ENCODE results near the gene BST2.
"Not testable (repeated sequence)": the region's sequence is repeated elsewhere in the genome, so short reads cannot be mapped to it uniquely, and the experiment has no call there.

BST2 gene

DNA sequence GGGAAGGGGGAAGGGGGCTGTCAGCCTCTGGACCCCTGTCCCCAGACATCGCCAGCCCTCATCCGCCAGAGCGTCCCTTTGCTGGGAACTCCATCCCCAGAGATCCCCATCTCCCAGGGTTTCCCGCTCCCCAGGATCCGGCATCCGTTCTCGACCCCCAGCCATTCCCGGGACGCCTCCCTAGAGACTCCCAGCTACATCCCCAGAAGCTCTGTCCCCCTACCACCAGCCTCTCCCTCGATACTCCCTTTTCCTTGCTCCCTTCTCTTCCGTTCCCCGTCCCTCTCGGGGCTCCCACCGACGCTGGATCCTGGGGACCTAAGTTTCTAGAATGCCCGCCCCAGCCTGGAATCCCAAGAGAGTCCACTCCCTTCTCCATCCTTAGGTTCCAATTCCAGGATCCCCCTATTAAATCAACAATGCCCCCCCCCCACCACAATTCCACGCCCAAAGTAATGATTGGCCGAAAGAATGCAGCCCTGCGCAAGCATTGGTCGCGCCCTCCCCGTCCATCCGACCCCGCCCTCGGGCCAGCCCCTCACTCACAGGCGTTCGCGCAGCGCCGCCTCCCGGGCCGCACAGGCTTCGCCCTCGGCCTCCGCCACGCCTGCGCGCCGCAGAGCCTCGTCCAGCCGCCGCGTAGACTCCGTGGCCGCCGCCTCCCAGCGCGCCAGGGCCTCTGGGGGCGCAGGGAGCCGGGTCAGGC, 14.6 kb downstream of the BST2 start:
- H3K4me1 ChIP-seq (ENCODE audit: insufficient read depth, low read length) = peaks cover 8% of the 10 kb centered on the region
- H3K9me3 ChIP-seq (ENCODE audit: low read length) = peaks cover 1% of the 10 kb centered on the region
- H3K36me3 ChIP-seq (ENCODE audit: insufficient read depth, low read length) = no peaks in the 10 kb centered on the region
- peak overlapping the region; percentile 55 for H2AFZ ChIP-seq (ENCODE audit: low read depth, low read length)
- peak overlapping the region; percentile 48 for H3K4me3 ChIP-seq (ENCODE audit: low read length)
- no peaks in the 10 kb centered on the region for H3K27me3 ChIP-seq (ENCODE audit: insufficient read depth, low read length)

DNA sequence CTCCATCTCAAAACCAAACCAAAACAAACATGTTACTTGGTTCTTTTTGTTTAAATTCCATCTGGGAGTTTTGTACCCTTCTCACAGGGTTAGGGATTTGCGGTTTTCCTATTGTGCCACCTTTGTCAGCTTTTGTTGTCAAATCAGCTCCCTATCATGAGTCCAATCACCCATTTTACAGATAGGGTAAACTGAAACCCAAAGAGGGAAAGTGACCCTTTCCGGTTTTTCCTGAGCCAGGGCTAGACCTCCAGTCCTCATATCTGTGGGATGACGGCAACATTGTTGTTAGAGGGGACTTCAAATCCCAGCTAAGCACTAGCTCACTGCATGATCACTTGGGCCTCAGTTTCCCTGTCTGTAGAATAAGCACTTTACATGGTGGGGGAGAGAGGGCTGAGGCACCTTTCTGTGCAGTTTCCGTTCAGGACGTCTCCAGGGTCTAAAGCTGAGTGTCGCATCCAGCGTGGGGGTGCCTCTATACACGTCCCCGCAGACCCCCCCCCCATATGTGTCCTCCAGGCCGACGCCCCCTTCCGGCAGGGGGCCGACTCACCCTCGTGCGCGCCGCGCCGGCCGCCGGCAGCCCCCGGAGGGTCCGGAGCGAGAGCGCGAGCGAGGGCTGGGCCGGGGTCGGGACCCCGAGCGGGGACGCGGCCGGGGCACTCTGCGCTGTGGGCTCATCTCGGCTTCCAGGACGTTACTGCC, 15.3 kb downstream of the BST2 start:
- Histone ChIP-seq H3K9me3 (ENCODE audit: low read length) (peaks cover 1% of the 10 kb centered on the region), H2AFZ (ENCODE audit: low read depth, low read length) (peak overlapping the region; percentile 55), H3K36me3 (ENCODE audit: insufficient read depth, low read length) (no peaks in the 10 kb centered on the region), H3K27me3 (ENCODE audit: insufficient read depth, low read length) (no peaks in the 10 kb centered on the region), H3K4me3 (ENCODE audit: low read length) (peak overlapping the region; percentile 41), H3K4me1 (ENCODE audit: insufficient read depth, low read length) (peaks cover 8% of the 10 kb centered on the region)

DNA sequence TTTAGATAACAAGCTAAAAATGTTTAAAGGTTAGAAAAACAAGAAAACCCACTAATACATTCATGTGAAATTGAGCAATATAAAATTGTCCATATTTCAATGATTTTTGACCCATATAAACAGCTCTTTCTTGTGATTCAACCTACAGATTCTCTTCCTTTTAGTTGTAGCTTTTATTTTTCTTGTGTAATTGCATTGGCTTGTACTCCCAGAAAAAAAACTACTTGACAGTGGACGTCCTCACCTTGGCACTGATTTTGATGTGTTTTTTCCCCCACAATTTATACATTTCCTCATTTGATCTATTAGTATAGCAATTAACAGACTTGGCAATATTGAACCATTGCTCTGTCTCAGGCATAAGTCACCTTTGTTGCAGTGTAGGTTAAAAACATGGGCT, 16.1 kb downstream of the BST2 start:
- Histone ChIP-seq H2AFZ (ENCODE audit: low read depth, low read length) (no peak overlapping the region), H3K27me3 (ENCODE audit: insufficient read depth, low read length) (no peaks in the 10 kb centered on the region), H3K36me3 (ENCODE audit: insufficient read depth, low read length) (no peaks in the 10 kb centered on the region), H3K4me3 (ENCODE audit: low read length) (no peak overlapping the region), H3K4me1 (ENCODE audit: insufficient read depth, low read length) (peaks cover 8% of the 10 kb centered on the region), H3K9me3 (ENCODE audit: low read length) (peaks cover 1% of the 10 kb centered on the region)

DNA sequence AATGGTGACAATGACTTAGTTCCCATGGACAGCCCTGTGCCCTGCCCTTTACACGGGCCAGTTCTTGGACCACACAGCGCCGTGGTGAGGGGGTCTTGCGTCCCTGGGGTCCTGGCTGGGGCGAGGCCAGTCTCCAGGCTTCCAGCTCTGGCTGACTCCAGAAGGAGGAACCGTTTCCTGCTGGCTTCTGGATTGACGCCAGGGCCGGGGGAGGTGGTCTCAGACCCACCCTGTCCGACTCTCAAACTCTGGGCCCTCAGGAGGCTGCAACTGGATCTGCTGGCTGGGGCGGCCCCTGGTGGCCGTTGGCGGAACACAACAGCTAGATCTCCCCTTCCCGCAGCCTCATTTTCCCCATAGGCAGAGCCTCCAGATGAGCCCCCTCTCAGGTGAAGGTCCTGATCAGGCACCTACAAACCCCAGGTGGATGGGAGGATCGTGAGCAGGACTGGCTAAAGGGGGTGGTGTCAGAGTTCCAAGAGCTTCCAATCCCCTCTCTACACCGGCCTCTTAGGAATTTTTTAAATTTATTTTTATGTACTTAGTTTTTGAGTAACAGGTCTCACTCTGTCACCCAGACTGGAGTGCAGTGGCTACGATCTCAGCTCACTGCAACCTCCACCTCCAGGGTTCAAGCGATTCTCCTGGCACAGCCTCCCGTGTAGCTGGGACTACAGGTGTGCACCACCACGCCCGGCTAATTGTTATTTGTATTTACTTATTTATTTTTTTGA, 19.4 kb downstream of the BST2 start:
- Histone ChIP-seq H3K36me3 (ENCODE audit: insufficient read depth, low read length) (no peaks in the 10 kb centered on the region), H3K4me3 (ENCODE audit: low read length) (no peak overlapping the region), H2AFZ (ENCODE audit: low read depth, low read length) (no peak overlapping the region), H3K9me3 (ENCODE audit: low read length) (peaks cover 1% of the 10 kb centered on the region), H3K4me1 (ENCODE audit: insufficient read depth, low read length) (peaks cover 3% of the 10 kb centered on the region), H3K27me3 (ENCODE audit: insufficient read depth, low read length) (no peaks in the 10 kb centered on the region)

DNA sequence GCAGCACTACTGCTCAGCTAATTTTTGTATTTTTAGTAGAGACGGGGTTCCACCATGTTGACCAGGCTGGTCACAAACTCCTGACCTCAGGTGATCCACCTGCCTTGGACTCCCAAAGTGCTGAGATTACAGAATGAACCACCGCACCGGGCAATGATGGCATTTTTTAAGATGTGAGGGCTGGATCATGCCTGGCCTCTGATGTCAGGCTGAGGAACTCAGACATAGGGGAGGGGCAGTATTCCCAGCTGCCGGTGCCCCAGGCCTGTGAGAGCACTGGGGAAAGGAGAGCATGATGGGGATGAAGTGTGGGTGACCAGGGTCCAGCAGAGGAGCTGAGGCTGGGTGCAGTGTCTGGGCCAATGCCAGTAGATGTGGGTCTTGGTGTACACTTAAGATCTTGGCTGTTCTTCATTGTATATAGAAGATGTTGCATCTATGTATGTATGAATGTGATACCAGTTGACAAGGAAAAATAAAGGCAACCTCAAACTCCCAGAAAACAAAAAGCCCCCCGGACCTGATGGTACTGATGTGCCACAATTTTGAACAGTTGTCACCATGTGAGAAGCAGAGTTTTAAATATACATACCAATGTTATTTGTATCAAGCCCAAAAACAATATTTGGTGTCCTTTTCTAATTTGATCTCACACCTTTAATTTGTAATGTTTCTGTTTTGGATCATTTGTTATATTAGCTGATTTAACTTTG, 24.8 kb downstream of the BST2 start:
- no peaks in the 10 kb centered on the region for H3K9me3 ChIP-seq (ENCODE audit: low read length)
- H3K4me1 ChIP-seq (ENCODE audit: insufficient read depth, low read length) = no peaks in the 10 kb centered on the region
- no peak overlapping the region for H3K4me3 ChIP-seq (ENCODE audit: low read length)
- no peak overlapping the region for H2AFZ ChIP-seq (ENCODE audit: low read depth, low read length)
- no peaks in the 10 kb centered on the region for H3K27me3 ChIP-seq (ENCODE audit: insufficient read depth, low read length)
- no peaks in the 10 kb centered on the region for H3K36me3 ChIP-seq (ENCODE audit: insufficient read depth, low read length)

DNA sequence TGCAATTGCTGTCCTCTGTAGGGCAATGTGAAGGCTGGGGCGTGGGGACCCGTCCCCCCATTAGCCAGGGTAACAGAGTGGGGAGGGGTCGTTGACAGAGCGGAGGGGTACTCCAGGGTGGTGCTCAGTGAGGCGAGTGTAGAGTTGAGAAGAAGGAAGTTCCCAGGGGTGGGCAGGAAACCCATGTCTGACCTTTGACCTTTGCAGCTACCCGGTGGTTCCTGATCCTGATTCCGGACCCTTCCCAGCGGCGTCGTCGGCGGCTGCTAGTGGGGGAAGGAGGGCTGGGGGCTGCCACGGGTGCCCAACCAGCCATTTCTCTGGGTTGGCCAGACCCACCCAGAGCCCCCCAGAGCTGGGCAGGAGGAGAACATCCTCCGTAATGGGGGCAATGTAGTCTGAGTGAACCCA, 26.2 kb downstream of the BST2 start:
- Histone ChIP-seq H3K4me3 (ENCODE audit: low read length) (no peak overlapping the region), H3K4me1 (ENCODE audit: insufficient read depth, low read length) (no peaks in the 10 kb centered on the region), H2AFZ (ENCODE audit: low read depth, low read length) (no peak overlapping the region), H3K9me3 (ENCODE audit: low read length) (no peaks in the 10 kb centered on the region), H3K36me3 (ENCODE audit: insufficient read depth, low read length) (no peaks in the 10 kb centered on the region), H3K27me3 (ENCODE audit: insufficient read depth, low read length) (no peaks in the 10 kb centered on the region)

DNA sequence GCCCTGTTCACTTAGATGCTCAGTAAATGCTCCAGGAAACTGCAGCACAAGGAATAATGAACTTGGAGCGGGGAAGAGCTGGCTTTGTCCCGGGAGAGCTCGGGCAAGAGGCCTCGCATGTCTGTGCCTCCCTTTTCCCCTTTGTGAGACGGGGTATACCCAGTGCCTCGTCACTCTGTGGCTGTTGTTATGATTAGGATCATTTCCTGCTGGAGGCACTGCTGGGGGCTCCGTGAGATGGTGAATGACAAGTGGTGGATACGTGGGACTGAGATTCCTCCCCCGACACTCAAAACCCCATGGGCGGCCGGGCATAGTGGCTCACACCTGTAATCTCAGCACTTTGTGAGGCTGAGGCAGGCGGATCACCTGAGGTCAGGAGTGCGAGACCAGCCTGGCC, 27.2 kb downstream of the BST2 start:
- Histone ChIP-seq H3K36me3 (ENCODE audit: insufficient read depth, low read length) (no peaks in the 10 kb centered on the region), H3K4me3 (ENCODE audit: low read length) (no peak overlapping the region), H3K9me3 (ENCODE audit: low read length) (no peaks in the 10 kb centered on the region), H2AFZ (ENCODE audit: low read depth, low read length) (no peak overlapping the region), H3K27me3 (ENCODE audit: insufficient read depth, low read length) (no peaks in the 10 kb centered on the region), H3K4me1 (ENCODE audit: insufficient read depth, low read length) (no peaks in the 10 kb centered on the region)

DNA sequence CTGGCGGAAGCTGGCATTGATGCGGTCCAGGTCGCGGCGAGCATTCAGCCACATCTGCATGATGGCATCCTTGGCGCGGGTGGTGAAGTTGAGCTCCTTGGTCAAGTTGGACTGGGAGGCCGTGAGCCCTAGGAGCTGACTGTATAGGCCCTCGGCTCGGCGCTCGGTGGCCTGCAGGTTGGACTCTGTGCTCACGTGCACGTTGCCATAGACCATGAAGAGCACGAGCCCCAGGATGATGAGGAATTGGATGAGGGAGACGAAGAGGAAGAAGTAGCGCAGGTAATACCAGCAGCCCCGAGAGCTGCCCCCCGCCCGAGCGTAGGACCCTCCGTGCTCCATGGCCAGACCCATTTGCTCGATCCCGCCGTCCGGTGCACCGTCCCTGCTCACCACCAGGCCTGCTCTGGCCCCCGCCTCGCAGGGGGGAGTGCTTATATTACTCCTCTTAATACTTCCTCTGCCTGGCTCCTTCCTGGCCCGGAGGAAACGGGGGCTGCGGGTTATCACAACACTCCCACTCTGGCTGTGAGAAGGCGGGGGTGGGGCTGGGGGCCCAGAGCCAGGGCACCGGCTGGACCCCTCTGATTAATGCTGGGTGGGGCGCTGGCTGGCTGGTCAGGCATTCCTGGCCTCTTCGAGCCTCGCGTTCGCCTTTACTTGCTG, 28.4 kb downstream of the BST2 start, which contains the start of gene PLVAP:
TSS of gene PLVAP (minus strand) at position 408 of the 666 bp plus-strand sequence. CDS start at position 354, 54 bp downstream.
- Histone ChIP-seq H3K4me1 (ENCODE audit: insufficient read depth, low read length) (no peaks in the 10 kb centered on the region), H3K4me3 (ENCODE audit: low read length) (no peak within 1 kb of the TSS), H2AFZ (ENCODE audit: low read depth, low read length) (no peak within 1 kb of the TSS), H3K36me3 (ENCODE audit: insufficient read depth, low read length) (no peaks in the 10 kb centered on the region), H3K9me3 (ENCODE audit: low read length) (no peaks in the 10 kb centered on the region), H3K27me3 (ENCODE audit: insufficient read depth, low read length) (no peaks in the 10 kb centered on the region)

DNA sequence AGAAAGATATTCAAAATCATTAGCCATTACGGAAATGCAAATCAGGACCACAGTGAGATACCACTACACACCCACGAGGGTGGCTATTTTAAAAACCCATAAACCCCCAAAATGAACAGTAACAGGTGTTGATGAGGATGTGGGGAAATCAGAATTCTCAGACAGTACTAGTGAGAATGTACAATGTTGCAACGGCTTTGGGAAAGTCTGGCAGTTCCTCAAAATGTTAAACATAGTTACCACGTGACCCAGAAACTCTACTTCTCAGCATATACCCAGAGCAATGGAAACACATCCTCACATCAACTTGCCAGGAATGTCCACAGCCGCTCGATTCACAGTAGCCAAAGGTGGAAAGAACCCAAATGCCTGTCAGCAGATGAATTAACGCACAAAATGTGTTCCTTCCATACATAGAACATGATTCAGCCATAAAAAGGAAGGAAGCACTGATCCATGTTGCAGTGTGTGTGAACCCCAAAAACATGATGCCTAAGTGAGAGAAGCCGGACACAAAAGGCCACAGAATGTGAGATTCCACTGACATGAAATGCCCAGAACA, 35.3 kb downstream of the BST2 start:
- H3K4me1 ChIP-seq (ENCODE audit: insufficient read depth, low read length) = no peaks in the 10 kb centered on the region
- no peaks in the 10 kb centered on the region for H3K9me3 ChIP-seq (ENCODE audit: low read length)
- no peaks in the 10 kb centered on the region for H3K27me3 ChIP-seq (ENCODE audit: insufficient read depth, low read length)
- H2AFZ ChIP-seq (ENCODE audit: low read depth, low read length) = no peak overlapping the region
- H3K36me3 ChIP-seq (ENCODE audit: insufficient read depth, low read length) = no peaks in the 10 kb centered on the region
- no peak overlapping the region for H3K4me3 ChIP-seq (ENCODE audit: low read length)

DNA sequence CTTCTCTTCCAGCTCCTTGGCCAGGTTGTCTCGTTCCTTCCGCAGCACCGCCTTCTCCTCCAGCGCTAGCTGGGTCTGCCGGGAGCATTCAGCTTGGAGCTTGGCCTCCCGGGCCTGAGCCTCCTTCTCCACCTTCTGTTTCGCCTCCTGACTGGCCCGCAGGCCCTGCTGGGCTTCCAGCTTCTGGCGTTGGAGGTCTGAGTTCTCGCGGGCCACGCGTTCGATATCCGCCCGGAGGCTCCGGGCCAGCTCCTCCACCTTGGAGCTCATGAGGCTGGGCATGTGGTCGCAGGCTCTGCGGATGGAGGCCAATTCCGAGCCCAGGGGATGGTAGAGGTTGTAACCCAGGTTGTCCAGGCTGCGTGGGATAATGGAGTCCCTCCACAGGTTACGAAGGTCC, 40.1 kb downstream of the BST2 start:
- no peaks in the 10 kb centered on the region for H3K36me3 ChIP-seq (ENCODE audit: insufficient read depth, low read length)
- no peaks in the 10 kb centered on the region for H3K9me3 ChIP-seq (ENCODE audit: low read length)
- no peak overlapping the region for H2AFZ ChIP-seq (ENCODE audit: low read depth, low read length)
- no peaks in the 10 kb centered on the region for H3K27me3 ChIP-seq (ENCODE audit: insufficient read depth, low read length)
- no peak overlapping the region for H3K4me3 ChIP-seq (ENCODE audit: low read length)
- no peaks in the 10 kb centered on the region for H3K4me1 ChIP-seq (ENCODE audit: insufficient read depth, low read length)

DNA sequence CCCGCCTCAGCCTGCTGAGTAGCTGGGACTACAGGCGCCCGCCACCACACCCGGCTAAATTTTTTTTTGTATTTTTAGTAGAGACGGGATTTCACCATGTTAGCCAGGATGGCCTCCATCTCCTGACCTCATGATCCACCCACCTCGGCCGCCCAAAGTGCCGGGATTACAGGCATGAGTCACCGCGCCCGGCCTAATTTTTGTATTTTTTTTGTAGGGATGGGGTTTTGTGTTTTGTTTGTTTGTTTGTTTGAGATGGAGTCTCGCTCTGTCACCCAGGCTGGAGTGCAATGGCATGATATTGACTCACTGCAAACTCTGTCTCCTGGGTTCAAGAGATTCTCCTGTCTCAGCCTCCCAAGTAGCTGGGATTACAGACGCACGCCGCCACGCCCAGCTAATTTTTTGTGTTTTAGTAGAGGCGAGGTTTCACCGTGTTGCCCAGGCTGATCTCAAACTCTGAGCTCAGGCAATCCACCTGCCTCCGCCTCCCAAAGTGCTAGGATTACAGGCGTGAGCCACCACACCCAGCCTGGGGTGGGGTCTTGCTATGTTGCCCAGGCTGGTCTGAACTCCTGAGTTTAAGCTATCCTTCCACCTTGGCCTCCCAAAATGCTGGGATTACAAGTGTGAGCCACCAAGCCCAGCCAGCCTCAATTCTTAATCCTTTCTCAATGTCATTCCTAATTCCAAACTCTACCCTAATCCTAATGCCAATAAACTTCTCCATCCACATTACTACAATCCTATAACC, 41.4 kb downstream of the BST2 start:
- H3K27me3 ChIP-seq (ENCODE audit: insufficient read depth, low read length); H2AFZ ChIP-seq (ENCODE audit: low read depth, low read length); H3K36me3 ChIP-seq (ENCODE audit: insufficient read depth, low read length); H3K9me3 ChIP-seq (ENCODE audit: low read length); H3K4me3 ChIP-seq (ENCODE audit: low read length); H3K4me1 ChIP-seq (ENCODE audit: insufficient read depth, low read length): not testable (repeated sequence)

All from neuron (in vitro differentiated cells).